HUES48 (cell line): ENCODE measurements around the gene SPDYE4.

ENCODE experiments used
- H3K27ac ChIP-seq: one replicate; pipeline ENCODE4 v1.7.0; 2013; ENCODE audit warnings: low read depth, low read length, inconsistent platforms
- H3K27me3 ChIP-seq: 2 replicates; pipeline ENCODE4 v1.6.1; 2013; ENCODE audit warnings: mild to moderate bottlenecking, low read length; ENCODE audit not compliant: control insufficient read depth, insufficient read depth
- H3K36me3 ChIP-seq: 2 replicates; pipeline ENCODE4 v1.6.1; 2013; ENCODE audit warnings: low read length; ENCODE audit not compliant: control insufficient read depth, insufficient read depth
- H3K4me1 ChIP-seq: 2 replicates; pipeline ENCODE4 v1.6.1; 2013; ENCODE audit warnings: mild to moderate bottlenecking, low read length; ENCODE audit not compliant: control insufficient read depth, insufficient read depth
- H3K4me3 ChIP-seq: 2 replicates; pipeline ENCODE4 v1.5.1; 2013; ENCODE audit warnings: mild to moderate bottlenecking, low read depth, low read length
- H3K9ac ChIP-seq: 2 replicates; pipeline ENCODE4 v1.6.1; 2013; ENCODE audit warnings: mild to moderate bottlenecking, low read depth, low read length, moderate library complexity
- H3K9me3 ChIP-seq: 2 replicates; pipeline ENCODE4 v1.6.1; 2013; ENCODE audit warnings: low read length; ENCODE audit not compliant: control insufficient read depth, insufficient read depth

The SPDYE4 gene

DNA sequence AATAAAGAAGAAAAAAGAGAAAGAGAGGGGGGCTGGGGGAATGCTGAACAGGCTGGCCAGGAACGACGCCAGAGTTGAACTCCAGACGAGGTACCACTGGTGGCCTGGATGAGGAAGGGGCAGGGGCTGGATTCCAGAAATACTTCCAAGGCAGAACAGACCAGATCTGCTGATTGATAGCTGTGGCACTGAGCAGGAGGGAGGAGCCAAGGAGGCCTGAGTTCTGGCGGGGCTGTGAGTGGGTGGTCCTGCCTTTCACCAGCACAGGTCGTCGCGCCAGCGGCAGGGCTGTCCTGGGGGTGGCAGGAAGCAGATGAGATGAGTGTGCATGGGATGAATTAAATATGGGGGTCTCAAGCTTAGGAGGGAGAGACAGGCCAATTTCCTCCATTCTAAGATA is 19.2 kb downstream of the SPDYE4 start:
- H3K4me1 ChIP-seq: peaks cover 6% of the 10 kb centered on the region; the same call in 1 of the 2 replicates
- no peaks in the 10 kb centered on the region for H3K9me3 ChIP-seq
- H3K9ac ChIP-seq: no peak overlapping the region
- no peaks in the 10 kb centered on the region for H3K36me3 ChIP-seq
- no peak overlapping the region for H3K27ac ChIP-seq
- H3K4me3 ChIP-seq: no peak overlapping the region
- H3K27me3 ChIP-seq: no peaks in the 10 kb centered on the region

DNA sequence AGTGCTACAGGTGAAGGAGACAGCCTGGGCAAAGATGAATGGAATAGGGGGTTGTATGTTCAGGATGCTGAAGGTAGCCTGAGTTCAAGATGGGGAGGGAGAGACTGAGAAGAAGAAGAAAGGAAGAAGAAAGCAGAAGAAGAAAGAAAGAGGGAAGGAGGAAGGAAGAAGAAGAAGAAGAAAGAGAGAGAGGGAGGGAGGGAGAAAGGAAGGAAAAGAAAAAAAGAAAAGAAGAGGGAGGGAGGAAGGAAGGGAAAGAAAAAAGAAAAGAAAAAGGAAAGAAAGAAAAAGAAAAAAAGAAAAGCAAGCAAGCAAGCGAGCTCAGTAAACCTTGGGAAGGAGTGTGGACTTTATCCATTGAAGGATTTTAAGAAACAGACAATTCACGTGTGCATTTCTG is 21.6 kb downstream of the SPDYE4 start:
- Histone ChIP-seq H3K27me3 (no peaks in the 10 kb centered on the region), H3K27ac (no peak overlapping the region), H3K4me3 (no peak overlapping the region), H3K36me3 (no peaks in the 10 kb centered on the region), H3K9ac (no peak overlapping the region), H3K9me3 (no peaks in the 10 kb centered on the region), H3K4me1 (peaks cover 6% of the 10 kb centered on the region; the same call in 1 of the 2 replicates)

DNA sequence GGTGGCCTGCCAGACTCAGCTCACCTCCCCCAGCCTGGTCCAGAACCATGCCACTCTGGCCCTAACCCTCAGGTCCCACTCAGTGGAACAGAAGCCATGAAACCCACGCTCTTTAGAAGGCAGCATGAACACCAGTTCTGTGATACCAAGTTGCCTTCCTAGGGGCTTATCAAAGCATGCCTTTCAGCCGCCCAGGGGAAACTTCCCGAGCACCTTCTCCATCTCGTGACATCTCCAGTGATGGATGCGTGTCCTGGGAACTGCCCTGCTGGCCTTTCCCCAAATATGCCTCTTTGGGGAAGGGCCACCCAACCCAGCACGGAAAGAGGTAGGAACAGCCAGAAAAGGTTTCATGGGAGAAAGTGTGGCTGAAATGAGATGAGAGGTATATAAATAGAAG is 22.0 kb downstream of the SPDYE4 start:
- Histone ChIP-seq H3K4me3 (no peak overlapping the region), H3K36me3 (no peaks in the 10 kb centered on the region), H3K4me1 (peaks cover 6% of the 10 kb centered on the region; the same call in 1 of the 2 replicates), H3K27me3 (no peaks in the 10 kb centered on the region), H3K27ac (no peak overlapping the region), H3K9ac (no peak overlapping the region), H3K9me3 (no peaks in the 10 kb centered on the region)

DNA sequence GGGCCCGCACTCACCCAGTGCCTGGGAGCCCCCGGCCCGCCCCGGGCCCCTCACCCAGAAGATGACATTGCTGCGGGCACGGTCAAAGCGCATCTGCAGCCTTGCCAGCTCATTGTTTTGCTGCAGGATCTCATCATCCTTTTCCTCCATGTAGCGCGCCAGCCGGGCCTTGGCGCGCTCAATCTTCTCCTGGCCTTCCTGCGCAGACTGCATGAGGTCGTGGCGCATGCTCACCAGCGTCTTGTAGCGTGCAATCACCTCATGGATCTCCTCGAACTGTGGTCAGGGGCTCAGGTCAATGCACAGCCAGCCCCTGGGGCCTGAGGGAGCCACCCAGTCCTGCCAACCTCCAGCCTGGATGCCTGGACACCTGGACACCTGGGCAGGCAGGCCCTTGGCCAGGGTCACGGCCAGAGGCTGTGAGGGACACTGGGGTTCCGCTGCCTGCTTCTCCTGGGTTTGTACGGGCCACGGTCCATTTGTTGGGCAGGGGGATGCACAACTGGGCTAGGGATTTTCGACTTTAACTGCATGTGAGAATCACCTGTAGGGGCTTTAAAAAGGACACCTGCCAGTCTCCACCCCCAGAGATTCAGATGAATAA is 22.9 kb downstream of the SPDYE4 start:
- Histone ChIP-seq H3K9ac (no peak overlapping the region), H3K27ac (no peak overlapping the region), H3K9me3 (no peaks in the 10 kb centered on the region)

GRCh38 chr17:8734876-8735275 is 23.5 kb downstream of the SPDYE4 start:
- peaks cover 6% of the 10 kb centered on the region; the same call in 1 of the 2 replicates for H3K4me1 ChIP-seq
- no peaks in the 10 kb centered on the region for H3K36me3 ChIP-seq
- H3K4me3 ChIP-seq: no peak overlapping the region
- no peak overlapping the region for H3K9ac ChIP-seq
- no peaks in the 10 kb centered on the region for H3K27me3 ChIP-seq
- H3K27ac ChIP-seq: no peak overlapping the region
- H3K9me3 ChIP-seq: no peaks in the 10 kb centered on the region

More for the DNA sequence above, 22.9 kb downstream of the SPDYE4 start:
- H3K4me3 ChIP-seq: no peak overlapping the region
- H3K27me3 ChIP-seq: no peaks in the 10 kb centered on the region
- peaks cover 6% of the 10 kb centered on the region; the same call in 1 of the 2 replicates for H3K4me1 ChIP-seq
- H3K36me3 ChIP-seq: no peaks in the 10 kb centered on the region

DNA sequence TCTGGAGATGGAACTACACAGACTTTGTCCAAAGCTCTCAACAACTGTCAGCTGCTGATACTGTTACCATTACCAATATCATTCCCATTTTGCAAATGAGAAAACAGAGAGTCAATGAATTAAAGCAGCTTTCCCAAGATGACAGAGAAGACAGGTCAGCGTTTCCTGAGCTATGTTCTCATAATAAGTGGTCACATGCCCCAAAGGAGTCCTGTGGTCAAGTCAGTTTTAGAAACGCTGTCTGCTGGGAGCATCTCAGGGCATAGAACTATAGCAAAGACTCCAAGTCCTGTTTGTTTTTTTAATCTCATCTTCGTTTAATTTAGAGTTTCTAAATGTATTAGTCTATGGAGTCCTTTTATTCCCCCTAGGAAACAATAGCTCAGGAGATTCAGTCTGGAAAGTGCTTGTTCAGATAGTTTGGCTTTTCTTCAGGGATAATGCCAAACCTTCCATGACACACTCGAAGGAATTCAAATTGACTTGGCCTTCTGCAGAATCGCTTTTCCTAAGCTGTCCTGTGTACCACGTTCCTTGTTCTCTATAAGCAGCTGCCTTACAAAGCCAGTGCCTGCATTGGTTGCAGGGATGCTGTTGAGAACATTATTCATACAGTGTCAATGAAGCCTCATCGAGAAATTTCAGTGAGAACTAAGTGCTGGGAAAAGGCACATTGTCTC is 25.8 kb downstream of the SPDYE4 start:
- no peak overlapping the region for H3K9ac ChIP-seq
- H3K27ac ChIP-seq: no peak overlapping the region
- H3K4me3 ChIP-seq: no peak overlapping the region
- H3K4me1 ChIP-seq: no peaks in the 10 kb centered on the region
- H3K36me3 ChIP-seq: no peaks in the 10 kb centered on the region
- no peaks in the 10 kb centered on the region for H3K27me3 ChIP-seq
- H3K9me3 ChIP-seq: no peaks in the 10 kb centered on the region

GRCh38 chr17:8729860-8730259 is 28.5 kb downstream of the SPDYE4 start:
- Histone ChIP-seq H3K27ac (no peak overlapping the region), H3K4me3 (no peak overlapping the region), H3K36me3 (no peaks in the 10 kb centered on the region), H3K9me3 (no peaks in the 10 kb centered on the region), H3K27me3 (no peaks in the 10 kb centered on the region), H3K9ac (no peak overlapping the region), H3K4me1 (no peaks in the 10 kb centered on the region)

GRCh38 chr17:8729421-8729820 is 28.9 kb downstream of the SPDYE4 start:
- no peaks in the 10 kb centered on the region for H3K4me1 ChIP-seq
- no peak overlapping the region for H3K27ac ChIP-seq
- no peak overlapping the region for H3K4me3 ChIP-seq
- no peaks in the 10 kb centered on the region for H3K9me3 ChIP-seq
- no peaks in the 10 kb centered on the region for H3K36me3 ChIP-seq
- H3K9ac ChIP-seq: no peak overlapping the region
- no peaks in the 10 kb centered on the region for H3K27me3 ChIP-seq

GRCh38 chr17:8728971-8729370 is 29.4 kb downstream of the SPDYE4 start:
- Histone ChIP-seq H3K4me3 (no peak overlapping the region), H3K27me3 (no peaks in the 10 kb centered on the region), H3K9me3 (no peaks in the 10 kb centered on the region), H3K9ac (no peak overlapping the region), H3K4me1 (no peaks in the 10 kb centered on the region), H3K27ac (no peak overlapping the region), H3K36me3 (no peaks in the 10 kb centered on the region)

- no peaks in the 10 kb centered on the region for H3K9me3 ChIP-seq
- no peak overlapping the region for H3K9ac ChIP-seq
Measured at GRCh38 chr17:8728251-8728938, 30.0 kb downstream of the SPDYE4 start.

GRCh38 chr17:8726941-8727555 is 31.3 kb downstream of the SPDYE4 start:
- Histone ChIP-seq H3K27me3 (no peaks in the 10 kb centered on the region), H3K9me3 (no peaks in the 10 kb centered on the region), H3K36me3 (no peaks in the 10 kb centered on the region), H3K27ac (no peak overlapping the region), H3K4me1 (no peaks in the 10 kb centered on the region), H3K4me3 (no peak overlapping the region), H3K9ac (no peak overlapping the region)

More at GRCh38 chr17:8728251-8728938, 30.0 kb downstream of the SPDYE4 start:
- Histone ChIP-seq H3K4me1 (no peaks in the 10 kb centered on the region), H3K27ac (no peak overlapping the region), H3K36me3 (no peaks in the 10 kb centered on the region), H3K4me3 (no peak overlapping the region), H3K27me3 (no peaks in the 10 kb centered on the region)
